Measurements from ENCODE around the gene ENTPD7. TPM values are rescaled to one million over a fixed set of nuclear protein-coding genes. Genes with fewer than 3 reads are reported as not detected.
A peak's percentile ranks its signal among the peaks of the same experiment; 100 is the strongest.
"Not testable (repeated sequence)": the region's sequence is repeated elsewhere in the genome, so short reads cannot be mapped to it uniquely, and the experiment has no call there.

The ENTPD7 gene
- total RNA-seq = 7.8 and 9.3 TPM in 2 replicates
- 4.6 TPM for polyA plus RNA-seq (2012)

DNA sequence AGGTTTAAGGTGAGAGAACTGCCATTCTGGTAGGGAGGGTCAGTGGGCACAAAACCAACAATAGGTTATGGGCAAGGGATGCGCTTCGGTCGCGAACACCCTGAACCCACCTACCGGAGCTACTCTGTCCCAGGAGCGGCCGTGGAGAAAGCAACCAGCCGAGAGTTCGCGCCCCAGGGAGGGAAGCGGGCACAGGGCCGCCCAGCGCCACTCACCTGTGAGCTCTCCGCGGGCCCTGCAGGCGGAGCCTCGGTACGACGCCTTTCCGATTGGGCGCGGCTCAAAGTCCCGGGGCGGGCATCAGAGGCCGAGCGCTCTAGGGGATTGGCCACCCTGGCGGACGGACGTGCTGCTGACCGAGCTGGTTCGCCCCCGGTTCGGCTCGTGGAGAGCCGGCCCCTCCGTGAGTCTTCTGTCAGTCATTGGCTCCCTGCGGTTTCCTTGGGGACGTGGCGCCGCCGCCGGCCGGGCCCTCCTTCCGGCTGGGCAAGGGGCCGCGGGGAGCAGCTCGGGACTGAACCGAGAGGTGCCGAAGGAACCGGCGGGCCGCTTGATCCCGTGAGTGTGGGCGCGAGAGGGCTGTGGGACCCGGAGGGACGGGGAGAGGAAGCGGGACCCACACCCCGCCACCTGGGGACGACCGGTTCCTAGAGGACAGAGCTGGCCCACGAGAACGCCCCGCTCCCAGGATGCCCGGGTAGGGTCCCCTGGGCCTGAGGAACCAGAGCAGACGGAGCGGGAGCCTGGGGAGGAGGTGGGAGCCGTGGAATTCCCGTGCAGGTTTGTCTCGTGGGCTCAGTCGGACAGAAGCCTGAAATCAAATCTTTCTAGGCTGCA, at the start of gene ENTPD7:
Gene ENTPD7, plus strand, starts transcription at position 479 of the 837 bp plus-strand sequence. CDS start 448 bp downstream, outside the sequence.
- peak; percentile 97 for DNase-seq (ENCODE audit: low read depth)

DNA sequence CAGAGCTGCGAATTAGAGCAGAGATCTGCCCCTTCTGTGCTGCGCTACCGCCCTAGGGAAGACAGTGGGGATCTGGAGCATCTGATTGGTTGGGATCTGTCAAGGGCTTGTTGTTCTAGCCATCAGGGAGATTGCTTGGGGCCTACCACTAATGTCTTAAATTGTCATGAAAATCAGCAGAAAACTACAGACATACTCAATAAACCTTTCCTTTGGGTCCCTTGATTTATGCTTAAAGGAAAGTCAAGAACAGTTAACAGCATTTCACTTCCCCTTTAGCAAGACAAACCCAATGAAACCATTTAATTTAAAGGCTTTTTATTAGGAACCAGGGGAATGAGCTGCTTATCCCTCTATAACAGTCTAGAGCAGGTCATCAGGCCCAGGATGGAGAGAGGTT, 49.1 kb upstream of the ENTPD7 start:
- no peak for DNase-seq (ENCODE audit: low read depth)

DNA sequence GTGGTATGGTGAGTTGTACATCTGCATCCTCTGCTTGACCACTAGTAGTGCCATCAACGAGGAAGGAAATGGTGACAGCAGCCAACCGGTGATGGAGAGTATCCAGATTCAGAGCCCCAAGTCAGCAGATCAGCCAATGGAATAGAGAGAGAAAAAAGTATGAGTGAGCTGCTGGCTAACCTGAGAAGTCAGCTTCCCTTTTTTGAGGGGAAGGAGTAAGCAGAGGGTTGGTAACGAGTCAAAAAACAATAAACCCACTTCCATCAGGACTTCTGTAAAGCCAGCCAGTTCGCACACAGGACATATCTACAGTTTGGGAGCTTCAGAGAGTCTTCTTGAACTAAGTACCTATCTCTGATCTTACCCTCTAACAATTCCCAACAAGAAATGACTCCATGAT, 48.0 kb upstream of the ENTPD7 start:
- DNase-seq (ENCODE audit: low read depth) = no peak

DNA sequence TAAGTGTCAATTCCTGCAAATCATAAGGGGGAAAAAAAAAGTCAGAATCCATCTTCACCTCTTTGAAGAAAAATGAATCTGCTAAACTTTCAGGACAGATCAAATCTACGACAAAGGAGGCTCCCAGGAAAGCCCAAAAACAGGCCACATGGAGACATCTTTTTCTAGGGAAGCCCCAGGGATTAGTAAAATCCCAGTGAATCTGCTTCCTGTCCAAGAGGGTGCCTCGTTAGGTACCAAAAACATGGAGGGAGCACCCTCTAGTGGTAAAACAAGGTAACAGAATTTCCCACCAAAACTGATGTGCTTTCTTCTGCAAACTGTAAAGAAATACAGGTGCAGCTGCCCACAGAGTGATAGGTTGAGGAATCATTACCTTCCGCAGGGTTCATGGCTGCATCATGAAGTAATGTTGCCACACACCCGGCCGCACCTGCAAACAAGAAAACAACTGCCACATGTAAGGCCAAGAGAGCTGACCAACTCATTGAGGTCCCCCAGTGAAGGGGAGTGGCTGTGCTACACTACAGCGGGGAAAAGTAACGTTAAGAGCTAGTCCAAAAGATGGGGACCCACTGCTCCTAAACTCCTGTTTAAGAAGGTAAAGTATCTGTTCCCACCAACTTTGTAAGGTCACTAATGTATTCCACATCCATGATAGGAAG, 47.0 kb upstream of the ENTPD7 start:
- DNase-seq (ENCODE audit: low read depth) = peak; percentile 74

DNA sequence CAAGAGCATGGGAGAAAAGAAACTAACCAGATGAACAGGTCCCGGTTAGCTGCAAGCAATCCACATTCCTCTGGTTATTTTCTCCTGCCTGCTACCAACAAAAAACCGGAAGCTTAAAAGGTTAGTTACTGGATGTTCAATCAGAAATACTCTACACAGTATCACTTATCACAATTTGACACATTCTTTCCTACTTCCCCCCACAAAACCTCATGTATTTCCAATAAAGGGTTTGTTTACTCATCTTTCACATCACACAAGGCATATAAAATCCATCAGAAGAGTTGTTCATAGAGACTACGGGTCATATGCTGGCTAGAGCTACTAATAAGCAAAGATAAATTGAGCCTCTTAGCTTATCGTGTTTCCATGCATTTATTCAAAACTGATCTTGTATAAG, 43.9 kb upstream of the ENTPD7 start:
- DNase-seq (ENCODE audit: low read depth) = no peak

DNA sequence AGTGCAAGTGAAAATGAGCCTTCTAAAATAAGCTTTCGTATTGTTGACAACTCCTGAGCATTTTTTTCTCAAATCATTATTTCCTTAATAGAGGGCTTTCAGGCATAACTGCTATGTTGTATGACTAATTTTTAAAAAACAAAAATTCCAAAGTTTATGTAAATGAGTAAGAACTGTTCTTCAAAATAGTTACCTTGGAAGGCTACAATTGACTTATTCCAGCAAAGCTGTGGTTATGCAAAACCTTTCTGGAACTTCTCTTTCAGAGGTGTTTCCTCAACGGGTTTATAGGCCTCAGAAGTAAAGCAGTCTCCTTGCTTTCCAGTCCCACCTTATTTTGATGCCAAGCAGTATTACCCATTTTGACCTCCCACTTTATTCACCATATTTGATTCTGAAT, 41.6 kb upstream of the ENTPD7 start:
- DNase-seq (ENCODE audit: low read depth) = no peak

DNA sequence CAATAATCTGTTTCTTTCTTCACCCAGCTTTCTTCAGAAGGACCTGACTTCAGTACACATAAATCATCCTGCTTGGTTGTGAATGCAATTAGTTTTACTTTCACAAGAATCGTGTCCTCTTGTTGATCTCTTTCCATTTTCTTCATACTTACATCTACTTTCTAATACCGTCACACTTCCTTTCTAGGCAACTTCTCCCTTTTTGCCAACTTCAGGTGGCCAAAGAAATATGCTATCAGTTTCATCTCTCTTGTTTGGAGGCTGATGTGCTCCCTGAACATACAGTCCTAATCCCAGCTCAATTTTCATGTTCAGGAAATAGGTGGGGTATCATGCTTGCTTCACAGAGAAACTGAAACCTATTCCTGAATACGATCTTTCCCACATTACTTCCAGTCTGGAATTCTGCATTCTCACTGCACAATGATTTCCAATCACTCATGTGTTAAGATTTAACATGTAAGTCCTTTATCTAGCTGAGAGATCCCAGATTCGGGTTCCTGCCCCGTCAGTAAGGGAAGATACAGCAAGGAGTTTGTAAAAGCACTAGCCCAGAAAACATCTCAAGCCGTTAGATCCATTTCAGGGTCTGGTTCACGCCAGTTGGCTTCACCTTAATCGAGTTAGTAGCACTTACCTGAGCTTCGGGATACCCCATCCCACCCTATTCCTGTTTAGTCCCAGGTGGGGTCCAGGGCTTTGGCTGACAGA, 40.1 kb upstream of the ENTPD7 start:
- DNase-seq (ENCODE audit: low read depth) = peak; percentile 8

- peak; percentile 100 for DNase-seq (ENCODE audit: low read depth)
These were observed 39.2 kb upstream of the ENTPD7 start, which contains the start of gene SLC25A28 for GRCh38 chr10:99619851-99620710. SLC25A28 (minus strand) TSS chr10:99620439; CDS start chr10:99620335, 104 bp downstream.

- DNase-seq (ENCODE audit: low read depth) = peak; percentile 95
These were observed 38.4 kb upstream of the ENTPD7 start for GRCh38 chr10:99620711-99621453.

GRCh38 chr10:99621454-99622251, 37.7 kb upstream of the ENTPD7 start:
- DNase-seq (ENCODE audit: low read depth) = no peak

- DNase-seq (ENCODE audit: low read depth) = no peak
These were observed 35.4 kb upstream of the ENTPD7 start for GRCh38 chr10:99623919-99624318.

DNA sequence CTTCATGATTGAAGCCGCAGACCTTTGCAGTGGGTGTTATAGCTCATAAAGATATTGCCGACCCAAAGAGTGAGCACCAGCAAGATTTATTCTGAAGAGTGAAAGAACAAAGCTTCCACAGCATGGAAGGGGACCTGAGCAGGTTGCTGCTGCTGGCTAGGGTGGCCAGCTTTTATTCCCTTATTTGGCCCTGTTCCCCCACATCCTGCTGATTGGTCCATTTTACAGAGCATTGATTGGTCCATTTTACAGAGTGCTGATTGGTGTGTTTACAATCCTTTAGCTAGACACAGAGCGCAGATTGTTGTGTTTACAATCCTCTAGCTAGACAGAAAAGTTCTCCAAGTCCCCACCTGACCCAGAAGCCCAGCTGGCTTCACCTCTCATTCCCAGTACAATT, 34.2 kb upstream of the ENTPD7 start:
- DNase-seq (ENCODE audit: low read depth) = not testable (repeated sequence)

DNA sequence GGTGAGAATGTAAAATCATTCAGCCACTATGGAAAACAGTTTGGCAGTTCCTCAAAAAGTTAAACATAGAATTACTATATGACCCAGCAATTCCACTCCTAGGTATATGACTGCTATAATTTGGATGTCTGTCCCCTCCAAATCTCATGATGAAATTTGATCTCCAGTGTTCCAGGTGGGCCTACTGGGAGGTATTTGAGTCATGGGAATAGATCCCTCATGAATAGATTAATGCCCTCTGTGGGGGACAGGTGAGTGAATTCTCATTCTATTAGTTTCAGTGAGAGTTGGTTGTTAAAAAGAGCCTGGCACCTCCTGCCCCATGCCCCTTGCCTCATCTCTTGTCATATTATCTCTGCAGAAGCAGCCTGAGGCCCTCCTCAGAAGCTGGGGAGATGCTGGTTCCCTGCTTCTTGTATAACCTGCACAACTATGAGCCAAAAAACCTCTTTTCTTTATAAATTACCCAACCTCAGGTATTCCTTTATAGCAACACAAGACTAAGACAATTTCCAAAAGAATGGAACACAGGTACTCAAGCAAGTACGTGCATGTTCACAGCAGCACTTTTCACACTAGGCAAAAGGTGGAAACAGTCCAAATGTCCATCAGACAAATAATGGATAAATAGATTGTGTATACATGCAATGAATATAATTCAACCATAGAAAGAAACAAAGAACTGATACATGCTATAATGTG, 30.2 kb upstream of the ENTPD7 start:
- no peak for DNase-seq (ENCODE audit: low read depth)

- no peak for DNase-seq (ENCODE audit: low read depth)
These were observed 29.7 kb upstream of the ENTPD7 start for GRCh38 chr10:99629625-99629978.

- DNase-seq (ENCODE audit: low read depth) = peak; percentile 72
These were observed 28.9 kb upstream of the ENTPD7 start for GRCh38 chr10:99630433-99630832.

DNA sequence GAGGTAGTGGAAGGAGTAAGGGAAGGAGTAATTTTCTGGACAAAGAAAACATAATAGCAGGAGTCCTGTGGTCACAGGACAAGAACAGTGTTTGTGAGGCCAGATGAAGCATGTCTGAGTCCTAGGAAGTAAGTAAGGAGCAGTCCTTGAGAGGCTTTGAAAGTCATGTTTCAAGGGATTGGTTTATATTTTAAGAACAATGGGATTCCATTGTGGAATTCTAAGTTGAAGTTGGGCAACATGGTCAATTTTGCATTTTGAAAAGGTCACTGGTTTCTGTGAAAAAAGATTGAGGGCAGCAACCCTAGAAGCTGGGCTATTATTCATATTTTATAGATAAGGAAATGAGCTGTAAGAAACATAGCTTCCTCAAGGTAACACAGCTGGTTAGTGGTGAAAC, 28.3 kb upstream of the ENTPD7 start:
- DNase-seq (ENCODE audit: low read depth) = peak; percentile 3

- peak; percentile 3 for DNase-seq (ENCODE audit: low read depth)
These were observed 27.8 kb upstream of the ENTPD7 start for GRCh38 chr10:99631496-99631895.

GRCh38 chr10:99633832-99634231, 25.5 kb upstream of the ENTPD7 start:
- peak; percentile 44 for DNase-seq (ENCODE audit: low read depth)
